HepG2 (cell line): ENCODE measurements around the gene SLC29A3. TPM values are rescaled to one million over a fixed set of nuclear protein-coding genes. Genes with fewer than 3 reads are reported as not detected.

Experiments used
- ATF5 ChIP-seq: sonication (generic); formaldehyde crosslinking; IDR thresholded peaks from 2 replicates; pipeline ENCODE4 v1.4.0; 2020; ENCODE audit warnings: mild to moderate bottlenecking, low read depth, missing genetic modification reagents
- CSRNP2 ChIP-seq: sonication (generic); formaldehyde crosslinking; conservative IDR thresholded peaks from 2 replicates; pipeline ENCODE4 v1.8.0; 2022; ENCODE audit warnings: low read depth, missing genetic modification reagents
- ELF1 ChIP-seq: sonication (generic); formaldehyde crosslinking; IDR thresholded peaks from 2 replicates; pipeline ENCODE4 v1.4.0; 2020; ENCODE audit warnings: missing genetic modification reagents
- MIER3 ChIP-seq: IDR thresholded peaks from 2 replicates; pipeline ENCODE4 v1.6.1; 2016; ENCODE audit warnings: missing compliant biosample characterization, borderline replicate concordance
- MIXL1 ChIP-seq: IDR thresholded peaks from 2 replicates; pipeline ENCODE4 v1.6.1; 2016
- MYPOP ChIP-seq: sonication (generic); formaldehyde crosslinking; IDR thresholded peaks from 2 replicates; pipeline ENCODE4 v1.8.1; 2023; ENCODE audit warnings: mild to moderate bottlenecking, moderate library complexity, missing genetic modification reagents
- MZF1 ChIP-seq: sonication (generic); formaldehyde crosslinking; IDR thresholded peaks from 2 replicates; pipeline ENCODE4 v1.8.1; 2023; ENCODE audit warnings: mild to moderate bottlenecking, missing genetic modification reagents, borderline replicate concordance
- POGZ ChIP-seq: sonication (generic); formaldehyde crosslinking; IDR thresholded peaks from 2 replicates; pipeline ENCODE4 v1.4.0; 2020; ENCODE audit warnings: mild to moderate bottlenecking, missing genetic modification reagents
- SP2 ChIP-seq: sonication (generic); formaldehyde crosslinking; IDR thresholded peaks from 2 replicates; pipeline ENCODE4 v1.5.1; 2020; ENCODE audit warnings: mild to moderate bottlenecking, missing genetic modification reagents
- XRCC5 ChIP-seq: fragments of 200-400 bp; formaldehyde crosslinking; optimal IDR thresholded peaks from 2 replicates; pipeline ENCODE3; 2017; ENCODE audit warnings: mild to moderate bottlenecking, low read length
- ZBTB7B ChIP-seq: sonication (generic); formaldehyde crosslinking; IDR thresholded peaks from 2 replicates; pipeline ENCODE4 v1.4.0; 2020; ENCODE audit warnings: missing genetic modification reagents
- ZFP91 ChIP-seq: sonication (generic); formaldehyde crosslinking; IDR thresholded peaks from 2 replicates; pipeline ENCODE4 v1.9.0; 2022; ENCODE audit warnings: missing genetic modification reagents, mild to moderate bottlenecking, borderline replicate concordance
- ZHX2 ChIP-seq, 2 experiments: sonication (generic) in 1 of 2; formaldehyde crosslinking in 1 of 2; IDR thresholded peaks; 2 replicates each; pipeline versions ENCODE4 v1.6.1 to v1.9.0; 2014 to 2022; ENCODE audit warnings: antibody characterized with exemption in 1 of 2, borderline replicate concordance in 1 of 2, inconsistent platforms in 1 of 2, low read depth in 1 of 2, missing genetic modification reagents in 1 of 2
- ZNF343 ChIP-seq: sonication (generic); formaldehyde crosslinking; IDR thresholded peaks from 2 replicates; pipeline ENCODE4 v1.4.0; 2020; ENCODE audit warnings: mild to moderate bottlenecking, missing genetic modification reagents
- ZNF598 ChIP-seq: sonication (generic); formaldehyde crosslinking; IDR thresholded peaks from 2 replicates; pipeline ENCODE4 v1.5.1; 2020; ENCODE audit warnings: mild to moderate bottlenecking, missing genetic modification reagents, borderline replicate concordance
- ZNF607 ChIP-seq: sonication (generic); formaldehyde crosslinking; IDR thresholded peaks from 2 replicates; pipeline ENCODE4 v1.5.1; 2020; ENCODE audit warnings: missing genetic modification reagents, mild to moderate bottlenecking, borderline replicate concordance
- ZNF891 ChIP-seq: sonication (generic); formaldehyde crosslinking; IDR thresholded peaks from 2 replicates; pipeline ENCODE4 v1.5.0; 2020; ENCODE audit warnings: mild to moderate bottlenecking, missing genetic modification reagents
- polyA plus RNA-seq, 8 experiments: library from polyadenylated mRNA; depleted of rRNA in 3 of 8; stranded (reverse) in 7 of 8; unstranded in 1 of 8; fragments of >200 nt; fragmentation: Illumina TruSeq in 4 of 8; extraction: Trizol in 4 of 8; gene quantifications; 2 replicates each; pipeline versions ENCODE4 v1.2.1 to v1.2.3, GENCODE V29; 2011 to 2016; ENCODE audit warnings: low read depth in 4 of 8, missing spikeins in 1 of 8, mixed read lengths in 1 of 8; ENCODE audit not compliant: insufficient read depth in 1 of 8
- total RNA-seq, 5 experiments: library from RNA; depleted of rRNA; stranded (reverse); fragments of >200 nt; fragmentation: Illumina TruSeq; extraction: Trizol; gene quantifications; 2 replicates each; pipeline ENCODE4 v1.2.3, GENCODE V29; 2016; ENCODE audit warnings: low read depth in 1 of 5

The SLC29A3 gene
- total and polyA plus RNA-seq, 2 of the 13 experiments (the other 11 are each of a cell fraction or from before 2014, with no cell fraction given): 8.6 to 11.8 TPM

GRCh38 chr10:71339796-71340589 is 20.9 kb downstream of the SLC29A3 start (continued):
- TF ChIP-seq ZFP91 (peak; percentile 34; the same call in 1 of the 2 replicates), MYPOP (peak; percentile 79; the same call in 1 of the 2 replicates), POGZ (CRISPR knock-in tag) (peak; percentile 72; the same call in 1 of the 2 replicates), ZBTB7B (CRISPR knock-in tag) (peak; percentile 94), ZNF607 (CRISPR knock-in tag) (no peak), ELF1 (CRISPR knock-in tag) (peak; percentile 59; the same call in 1 of the 2 replicates), ZNF891 (CRISPR knock-in tag) (peak; percentile 69; the same call in 1 of the 2 replicates), MIER3 (CRISPR knock-in tag) (peak; percentile 94; the same call in 1 of the 2 replicates), ATF5 (CRISPR knock-in tag) (no peak), ZNF598 (CRISPR knock-in tag) (no peak), MZF1 (CRISPR knock-in tag) (no peak), XRCC5 (peak; percentile 88), ZNF343 (CRISPR knock-in tag) (peak; percentile 60; the same call in 1 of the 2 replicates), ZHX2 (IDR thresholded peaks at IDR 0.05; ENCODE audit: low read depth) (peak; percentile 56; the same call in 1 of the 2 replicates), ZHX2 (CRISPR knock-in tag; IDR thresholded peaks at IDR 0.05; ENCODE audit: borderline replicate concordance) (no peak), MIXL1 (peak; percentile 77), SP2 (CRISPR knock-in tag) (no peak), CSRNP2 (CRISPR knock-in tag) (no peak)
